Rectal smooth muscle tissue (tissue), 1 donor: ENCODE measurements around the gene CIB4.
"Not testable (repeated sequence)": the region's sequence is repeated elsewhere in the genome, so short reads cannot be mapped to it uniquely, and the experiment has no call there.

Experiments
- H3K27ac ChIP-seq: one replicate; pipeline ENCODE4 v1.7.0; 2013; ENCODE audit warnings: low read depth, low read length, inconsistent platforms
- H3K27me3 ChIP-seq: one replicate; pipeline ENCODE4 v1.7.0; 2013; ENCODE audit warnings: low read length; ENCODE audit not compliant: control insufficient read depth, insufficient read depth
- H3K36me3 ChIP-seq: one replicate; pipeline ENCODE4 v1.7.0; 2013; ENCODE audit warnings: low read length; ENCODE audit not compliant: control insufficient read depth, insufficient read depth
- H3K4me1 ChIP-seq: one replicate; pipeline ENCODE4 v1.7.0; 2013; ENCODE audit warnings: low read length; ENCODE audit not compliant: control insufficient read depth, insufficient read depth
- H3K4me3 ChIP-seq: one replicate; pipeline ENCODE4 v1.7.0; 2013; ENCODE audit warnings: low read length
- H3K9ac ChIP-seq: one replicate; pipeline ENCODE4 v1.7.0; 2013; ENCODE audit warnings: low read length

CIB4 gene

DNA sequence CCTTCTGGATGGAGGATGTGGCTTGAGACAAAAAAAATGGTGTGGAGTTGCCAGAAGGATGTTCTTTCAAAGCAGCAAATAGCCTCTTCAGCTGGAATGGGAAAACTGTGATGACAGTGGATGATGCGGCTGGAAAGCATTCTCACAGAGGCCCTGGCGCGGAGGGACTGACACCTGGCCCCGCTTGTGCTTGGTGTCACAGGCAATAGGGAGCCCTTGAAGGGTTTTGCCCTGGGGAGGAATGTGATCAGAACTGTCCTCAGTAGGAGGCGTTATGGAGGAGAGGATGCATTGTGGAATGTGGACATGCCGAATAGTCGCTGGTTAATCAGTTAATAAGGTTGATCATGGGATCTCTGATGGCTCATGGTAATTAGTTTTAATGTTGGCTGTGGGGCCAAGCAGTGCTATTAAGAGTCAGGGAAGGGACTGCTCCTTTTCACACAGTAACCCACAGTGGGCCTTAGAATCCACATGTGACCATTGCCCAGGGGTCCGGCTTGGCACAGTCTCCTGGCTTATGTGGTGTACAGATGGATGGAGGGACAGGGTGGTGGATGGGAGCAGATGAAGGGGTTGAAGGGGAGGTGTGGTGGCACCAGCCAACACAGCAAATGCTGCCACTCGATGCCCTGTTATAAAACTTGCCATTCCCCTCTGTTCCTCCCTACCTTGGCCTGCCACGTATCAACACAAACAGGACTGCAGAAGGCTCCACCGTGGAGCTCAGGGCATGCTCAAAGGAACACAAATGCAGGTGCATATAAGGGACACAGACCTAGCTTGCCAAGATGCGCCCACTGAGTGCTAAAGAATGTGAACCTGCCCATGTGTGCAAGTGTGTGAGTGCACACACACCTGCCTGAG is 71.7 kb downstream of the CIB4 start:
- peaks cover 5% of the 10 kb centered on the region for H3K27me3 ChIP-seq
- H3K27ac ChIP-seq, result no peak overlapping the region

DNA sequence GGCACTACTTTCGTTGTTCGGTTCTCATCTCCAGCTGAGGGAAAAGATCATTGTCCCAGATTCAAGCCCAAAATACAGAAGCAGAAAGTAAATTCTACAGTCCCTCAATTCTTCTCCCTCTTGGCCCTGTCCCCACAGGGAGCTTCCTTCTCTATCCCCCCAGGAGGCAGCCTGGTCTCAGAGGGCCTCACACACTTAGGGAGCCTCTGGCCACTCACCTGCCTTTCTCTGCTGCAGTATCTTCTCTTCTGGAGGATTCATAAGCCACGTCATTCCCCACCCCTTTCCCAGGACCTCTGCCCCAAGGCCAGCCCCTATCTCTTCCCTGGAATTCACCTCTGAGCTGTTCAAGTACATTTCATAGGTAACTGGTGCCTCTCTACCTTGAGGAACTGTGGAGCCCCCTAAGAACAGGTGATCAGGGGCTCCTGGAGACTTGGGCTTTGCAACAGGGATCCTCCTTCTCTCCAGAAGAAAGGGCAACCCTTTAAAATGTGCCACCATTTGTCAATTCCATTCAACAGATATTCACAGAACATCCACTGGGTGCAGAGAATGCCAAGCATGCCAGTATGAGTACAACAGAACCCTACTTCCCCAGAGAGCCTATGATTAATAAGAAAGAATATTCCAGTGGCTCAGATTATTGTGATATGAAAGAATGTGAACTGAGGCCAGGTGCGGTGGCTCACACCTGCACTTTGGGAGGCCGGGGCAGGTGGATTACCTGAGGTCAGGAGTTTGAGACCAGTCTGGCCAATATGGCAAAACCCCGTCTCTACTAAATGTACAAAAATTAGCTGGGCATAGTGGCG is 72.9 kb downstream of the CIB4 start:
- H3K27me3 ChIP-seq, result peaks cover 5% of the 10 kb centered on the region
- H3K27ac ChIP-seq, result no peak overlapping the region
- no peak overlapping the region for H3K4me3 ChIP-seq
- peaks cover 2% of the 10 kb centered on the region for H3K4me1 ChIP-seq
- H3K9ac ChIP-seq, result no peak overlapping the region
- H3K36me3 ChIP-seq, result no peaks in the 10 kb centered on the region

More for the DNA sequence above, 71.7 kb downstream of the CIB4 start:
- H3K9ac ChIP-seq, result no peak overlapping the region
- H3K4me3 ChIP-seq, result no peak overlapping the region
- no peaks in the 10 kb centered on the region for H3K36me3 ChIP-seq
- H3K4me1 ChIP-seq, result no peaks in the 10 kb centered on the region

DNA sequence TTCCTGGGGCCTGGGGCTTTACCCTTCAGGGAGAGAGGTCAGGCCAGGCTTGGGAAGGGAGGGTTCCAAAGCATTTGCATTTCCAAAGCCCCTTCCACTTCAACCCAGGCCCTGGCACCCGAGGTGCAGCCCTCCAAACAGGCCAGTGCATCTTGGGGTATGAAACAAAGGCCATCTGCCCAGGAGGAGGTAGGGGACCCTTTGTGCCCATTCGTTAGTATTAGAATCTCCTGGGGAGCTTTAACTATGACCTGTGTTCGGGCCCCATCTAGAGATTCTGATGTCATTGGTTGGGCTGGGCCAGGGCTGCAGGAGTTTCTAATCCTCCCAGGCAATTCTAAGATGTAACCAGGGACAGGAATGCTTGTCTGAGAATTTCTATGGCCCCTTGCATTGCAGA is 73.6 kb downstream of the CIB4 start:
- Histone ChIP-seq H3K4me1 (peaks cover 5% of the 10 kb centered on the region), H3K9ac (no peak overlapping the region), H3K36me3 (no peaks in the 10 kb centered on the region), H3K27me3 (peaks cover 5% of the 10 kb centered on the region), H3K27ac (no peak overlapping the region), H3K4me3 (no peak overlapping the region)

DNA sequence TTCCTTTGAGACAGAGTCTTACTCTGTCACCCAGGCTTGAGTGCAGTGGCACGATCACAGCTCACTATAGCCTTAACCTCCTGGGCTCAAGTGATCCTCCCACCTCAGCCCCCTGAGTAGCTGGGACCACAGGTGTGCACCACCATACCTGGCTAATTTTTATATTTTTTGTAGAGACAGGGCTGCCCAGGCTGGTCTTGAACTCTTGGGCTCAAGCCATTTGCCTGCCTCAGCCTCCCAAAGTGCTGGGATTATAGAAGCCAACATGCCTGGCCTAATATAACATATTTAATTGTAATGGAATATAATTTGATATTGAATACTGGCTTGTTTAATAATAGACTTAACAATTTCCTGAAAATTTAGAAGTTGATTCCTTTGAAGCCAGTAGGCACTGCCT is 74.4 kb downstream of the CIB4 start:
- H3K4me3 ChIP-seq, H3K9ac ChIP-seq, H3K27ac ChIP-seq, H3K36me3 ChIP-seq, H3K27me3 ChIP-seq, H3K4me1 ChIP-seq: not testable (repeated sequence)

DNA sequence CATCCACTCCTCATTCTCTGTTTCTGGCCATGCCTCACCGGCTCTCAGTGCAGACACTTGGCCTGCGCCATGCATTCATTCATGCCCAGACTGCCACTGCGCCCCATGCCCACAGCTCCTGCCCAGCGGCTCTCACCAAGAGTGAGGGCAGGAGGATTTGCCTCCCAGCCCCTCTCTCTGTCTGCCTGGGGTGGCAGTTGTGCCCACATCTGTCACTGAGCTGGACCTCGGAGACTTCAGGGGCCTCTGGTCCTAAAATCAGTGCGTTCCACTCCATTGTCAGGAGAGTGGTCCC is 75.1 kb downstream of the CIB4 start:
- no peaks in the 10 kb centered on the region for H3K36me3 ChIP-seq
- H3K27ac ChIP-seq, result no peak overlapping the region
- no peak overlapping the region for H3K9ac ChIP-seq
- H3K4me1 ChIP-seq, result peaks cover 5% of the 10 kb centered on the region
- H3K27me3 ChIP-seq, result peaks cover 5% of the 10 kb centered on the region
- no peak overlapping the region for H3K4me3 ChIP-seq

DNA sequence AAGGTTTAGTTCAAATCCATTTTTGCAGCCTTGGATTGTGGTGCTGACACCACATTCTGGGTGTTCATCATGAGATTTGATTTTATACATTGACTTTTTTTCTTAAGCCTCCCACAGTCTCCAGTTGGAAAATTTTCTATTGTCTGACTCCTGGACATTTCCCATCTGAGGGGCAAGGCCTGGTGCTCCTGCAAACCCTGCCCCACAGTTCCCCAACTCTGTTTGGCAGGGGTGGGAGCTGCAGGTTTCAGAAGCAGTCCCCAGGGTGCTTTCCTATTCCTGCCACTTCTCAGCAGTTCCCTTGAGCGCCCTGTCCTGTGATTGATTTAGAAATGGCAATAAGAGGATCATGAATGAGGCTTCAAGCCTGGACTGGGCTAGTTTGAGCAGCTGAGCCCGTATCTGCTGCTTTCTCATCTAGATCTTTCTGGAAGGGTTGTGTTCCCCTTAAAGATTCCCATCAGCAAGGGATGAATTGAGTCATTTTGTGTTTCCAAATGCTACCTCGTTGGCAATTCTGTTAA is 77.0 kb downstream of the CIB4 start:
- Histone ChIP-seq H3K27me3 (peaks cover 2% of the 10 kb centered on the region), H3K36me3 (no peaks in the 10 kb centered on the region), H3K4me1 (peaks cover 5% of the 10 kb centered on the region), H3K9ac (no peak overlapping the region), H3K27ac (no peak overlapping the region), H3K4me3 (no peak overlapping the region)

DNA sequence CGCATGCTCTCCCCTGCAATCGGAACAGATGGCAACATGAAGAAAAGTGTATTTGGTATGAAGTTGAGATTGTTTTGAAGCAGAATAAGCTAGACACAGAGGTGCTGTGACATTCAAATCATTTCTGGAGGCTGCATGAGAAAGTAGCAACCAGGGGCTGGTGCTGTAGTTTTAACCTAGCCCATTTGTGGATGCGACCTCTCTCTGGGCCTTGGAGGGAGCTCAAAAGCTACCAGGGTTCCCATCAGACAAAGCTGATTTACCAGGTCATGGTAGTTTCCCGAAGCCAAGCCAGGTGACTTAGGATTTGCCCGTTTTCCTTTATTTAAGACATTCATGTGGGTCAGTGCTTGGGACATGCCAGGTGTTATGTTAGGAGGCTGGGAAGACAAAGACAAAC is 77.5 kb downstream of the CIB4 start:
- H3K36me3 ChIP-seq, result no peaks in the 10 kb centered on the region
- no peak overlapping the region for H3K27ac ChIP-seq
- peaks cover 6% of the 10 kb centered on the region for H3K27me3 ChIP-seq
- H3K9ac ChIP-seq, result no peak overlapping the region
- no peak overlapping the region for H3K4me3 ChIP-seq
- peaks cover 5% of the 10 kb centered on the region for H3K4me1 ChIP-seq

DNA sequence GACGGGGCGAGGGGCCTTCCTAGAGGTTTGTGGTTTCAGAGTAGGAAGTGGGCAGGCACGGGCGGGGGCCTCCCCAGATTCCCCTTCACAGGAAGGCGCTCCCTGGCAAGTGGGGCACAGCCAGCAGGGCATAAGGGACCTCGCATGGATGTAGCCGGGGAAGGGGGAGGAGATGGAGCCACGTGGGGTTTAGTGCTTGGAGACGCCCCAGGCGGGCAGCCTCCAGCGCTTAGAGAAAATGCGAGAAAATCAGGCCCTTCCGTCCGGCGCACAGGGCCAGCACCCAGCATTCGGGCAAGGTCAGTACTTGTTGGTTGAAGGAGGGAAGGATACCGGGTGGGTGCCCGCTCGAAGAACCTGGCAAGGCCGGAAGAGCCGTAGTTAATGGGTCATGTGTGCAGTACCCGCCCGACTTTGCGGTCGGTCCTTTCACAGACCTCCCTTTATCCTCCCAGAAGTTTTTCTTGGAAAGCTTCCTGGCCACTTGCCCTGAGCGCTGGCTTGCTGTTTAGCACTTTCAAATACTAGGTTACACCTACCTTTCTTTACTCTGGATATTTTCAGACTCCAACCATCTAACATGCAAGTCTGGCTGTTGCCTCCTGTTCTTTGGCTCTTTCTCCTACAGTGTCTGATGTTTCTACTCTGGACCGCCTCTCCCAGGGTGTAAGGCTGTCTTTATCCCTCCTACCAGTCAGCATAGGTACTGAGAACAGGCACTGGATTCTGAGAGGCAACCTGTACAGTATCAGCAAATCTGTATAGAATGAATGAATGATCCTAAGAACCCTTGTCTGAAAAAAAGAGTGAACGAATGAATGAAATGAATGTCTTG is 78.1 kb downstream of the CIB4 start:
- H3K36me3 ChIP-seq, result no peaks in the 10 kb centered on the region
- peaks cover 5% of the 10 kb centered on the region for H3K4me1 ChIP-seq
- peaks cover 6% of the 10 kb centered on the region for H3K27me3 ChIP-seq
- H3K9ac ChIP-seq, result no peak overlapping the region
- H3K27ac ChIP-seq, result no peak overlapping the region
- H3K4me3 ChIP-seq, result peak overlapping the region; percentile 57

DNA sequence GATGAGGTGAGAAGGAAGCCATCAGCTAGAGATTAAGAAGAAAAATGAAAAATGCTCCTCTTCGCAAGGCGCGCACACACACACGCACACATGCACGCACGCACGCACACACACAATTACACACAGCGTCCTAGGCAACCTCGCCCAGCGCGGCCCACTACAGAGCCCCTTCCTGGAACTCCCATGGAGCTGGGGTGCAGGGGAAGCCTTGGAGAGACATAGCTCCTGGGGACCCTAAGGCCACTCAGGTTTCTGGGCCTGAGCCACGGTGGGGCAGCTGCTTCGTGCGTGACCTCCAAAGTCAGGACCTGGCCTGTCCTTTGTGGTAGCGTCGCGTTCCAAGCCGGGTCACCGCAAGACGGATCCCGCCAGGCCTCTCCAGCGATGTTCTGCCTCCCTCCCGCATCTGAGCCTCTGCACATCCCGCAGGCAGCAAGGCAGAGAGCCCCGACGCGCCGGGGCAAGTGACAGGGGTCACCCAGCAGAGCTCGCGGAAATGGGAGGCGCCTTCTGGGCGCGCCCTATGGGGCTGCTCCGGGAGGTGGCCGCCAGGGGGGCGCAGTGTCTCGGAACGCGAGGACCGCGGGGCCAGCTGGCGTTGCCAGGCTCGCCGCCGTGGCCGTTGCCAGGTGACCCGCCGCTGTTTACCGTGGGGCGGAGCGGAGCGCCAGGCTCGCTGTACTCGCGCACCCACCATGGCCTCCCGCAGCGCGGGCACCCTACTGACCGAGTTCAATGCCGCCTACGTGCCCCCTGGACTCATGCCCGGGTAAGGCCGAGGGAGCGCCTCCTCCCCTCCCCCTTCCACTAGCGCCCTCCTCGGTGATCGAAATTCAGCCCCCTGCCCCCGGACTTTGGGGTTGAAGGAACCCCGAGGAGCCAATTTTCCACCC is 79.0 kb downstream of the CIB4 start:
- Histone ChIP-seq H3K4me1 (peaks cover 5% of the 10 kb centered on the region), H3K27ac (no peak overlapping the region), H3K27me3 (peaks cover 6% of the 10 kb centered on the region), H3K4me3 (peak overlapping the region; percentile 57), H3K9ac (no peak overlapping the region), H3K36me3 (no peaks in the 10 kb centered on the region)

DNA sequence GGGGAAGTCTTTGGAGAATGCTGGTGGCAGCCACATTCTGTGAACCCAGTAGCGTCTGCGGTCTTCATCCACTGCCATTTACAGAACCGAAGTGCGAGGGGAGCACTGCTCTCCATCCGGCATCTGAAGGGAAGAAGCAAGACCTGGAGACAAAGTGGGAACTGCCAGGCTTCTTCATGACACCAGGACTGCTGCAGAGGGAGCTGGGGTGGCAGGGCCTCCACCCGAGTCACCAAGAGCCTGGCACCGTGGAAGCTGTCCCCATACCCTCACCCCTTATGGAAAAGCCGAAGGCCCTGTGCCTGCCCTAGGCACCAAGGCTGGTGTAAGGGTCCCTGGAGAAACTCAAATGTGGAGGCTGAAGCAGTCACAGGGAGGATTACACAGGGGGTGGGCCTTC is 79.8 kb downstream of the CIB4 start:
- H3K27me3 ChIP-seq, result peaks cover 6% of the 10 kb centered on the region
- H3K9ac ChIP-seq, result no peak overlapping the region
- H3K27ac ChIP-seq, result no peak overlapping the region
- H3K36me3 ChIP-seq, result no peaks in the 10 kb centered on the region
- no peak overlapping the region for H3K4me3 ChIP-seq
- peaks cover 5% of the 10 kb centered on the region for H3K4me1 ChIP-seq

DNA sequence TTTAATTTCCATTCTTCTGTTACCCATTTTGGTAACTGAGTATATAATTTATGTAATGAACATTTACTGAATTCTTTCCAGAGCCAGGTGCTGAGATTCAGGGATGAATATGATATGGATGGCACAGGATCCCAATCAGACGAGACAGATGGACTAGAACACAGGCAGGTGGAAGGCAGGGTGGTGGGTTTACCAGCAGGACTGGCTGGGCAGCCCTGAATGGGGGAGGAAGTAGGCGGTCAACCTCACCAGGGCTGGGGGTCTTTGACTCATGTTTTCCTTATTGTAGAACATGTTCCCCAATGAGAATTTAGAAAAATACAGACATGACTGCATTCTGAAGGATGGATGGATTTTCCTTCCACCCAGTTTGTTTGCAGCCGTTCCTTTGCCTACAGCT is 80.3 kb downstream of the CIB4 start:
- H3K9ac ChIP-seq, result no peak overlapping the region
- H3K4me1 ChIP-seq, result peaks cover 5% of the 10 kb centered on the region
- H3K36me3 ChIP-seq, result no peaks in the 10 kb centered on the region

More for the DNA sequence above, 80.3 kb downstream of the CIB4 start:
- Histone ChIP-seq H3K27ac (no peak overlapping the region), H3K4me3 (no peak overlapping the region), H3K27me3 (peaks cover 6% of the 10 kb centered on the region)
